Tibial artery (tissue), 4 donors: ENCODE data around the gene NFIX.

Source experiments
- DNase-seq, 2 donors: peaks; one replicate each; pipeline ENCODE4 v3.0.0-alpha.2; 2019
- H3K27ac ChIP-seq, 2 donors: fragments of 200-600 bp; sonication (generic) in 1 of 2; 1 replicate in 1 of 2; 2 replicates in 1 of 2; pipeline ENCODE4 v1.5.1; 2018 to 2019; ENCODE audit warnings: mild to moderate bottlenecking in 1 of 2
- H3K27me3 ChIP-seq, 2 donors: fragments of 200-600 bp; sonication (generic) in 1 of 2; one replicate each; pipeline versions ENCODE4 v1.5.1 to v1.6.0; 2016 to 2019
- H3K36me3 ChIP-seq, 3 donors: fragments of 200-600 bp; sonication (generic) in 2 of 3; one replicate each; pipeline ENCODE4 v1.5.1; 2016 to 2019; ENCODE audit warnings: mild to moderate bottlenecking in 2 of 3
- H3K4me1 ChIP-seq, 4 donors: fragments of 200-600 bp; sonication (generic) in 2 of 4; 1 replicate in 3 of 4; 2 replicates in 1 of 4; pipeline ENCODE4 v1.5.1; 2016 to 2019
- H3K4me3 ChIP-seq, 2 donors: fragments of 200-600 bp; sonication (generic) in 1 of 2; 1 replicate in 1 of 2; 2 replicates in 1 of 2; pipeline ENCODE4 v1.5.1; 2018 to 2019; ENCODE audit warnings: mild to moderate bottlenecking in 2 of 2
- H3K9me3 ChIP-seq, 3 donors: fragments of 200-600 bp; sonication (generic) in 1 of 3; one replicate each; pipeline ENCODE4 v1.5.1; 2016 to 2019
- intact Hi-C: fragments of 100-400 bp; cut with DNase I; formaldehyde crosslinking; loops from one replicate; pipeline ENCODE4 v1.15.0; 2023; ENCODE audit warnings: low total_unique reads
- TF ChIP-seq, protein P1 (sequence below), 2 experiments: fragments of 200-600 bp in 1 of 2; fragments of 450-650 bp in 1 of 2; IDR thresholded peaks; one replicate each; pipeline ENCODE4 v1.5.1; 2017 to 2019; ENCODE audit warnings: antibody characterized with exemption in 2 of 2, mild to moderate bottlenecking in 1 of 2, moderate library complexity in 1 of 2

NFIX gene

DNA sequence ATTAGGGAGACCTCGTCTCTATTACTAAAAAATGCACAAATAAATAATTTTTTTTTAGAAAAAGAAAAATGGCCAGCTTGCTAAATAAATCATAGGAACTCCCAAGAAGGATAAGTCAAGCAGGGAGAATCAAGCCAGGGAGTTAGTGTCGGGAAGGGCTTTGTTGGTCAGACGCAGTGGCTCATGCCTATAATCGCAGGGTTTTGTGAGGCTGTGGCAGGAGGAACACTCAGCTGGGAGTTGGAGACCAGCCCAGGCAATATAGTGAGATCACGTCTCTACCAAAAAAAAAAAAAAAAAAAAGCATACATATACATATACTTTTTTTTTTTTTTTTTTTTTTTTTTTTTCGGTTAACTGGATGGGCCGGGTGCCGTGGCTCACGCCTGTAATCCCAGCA is 131.8 kb downstream of the NFIX start:
- no peak overlapping the region for H3K4me3 ChIP-seq
- no peak overlapping the region for H3K27ac ChIP-seq
- DNase-seq: no peak
- intact Hi-C loops: no loop called here
- TF ChIP-seq, protein P1, sequence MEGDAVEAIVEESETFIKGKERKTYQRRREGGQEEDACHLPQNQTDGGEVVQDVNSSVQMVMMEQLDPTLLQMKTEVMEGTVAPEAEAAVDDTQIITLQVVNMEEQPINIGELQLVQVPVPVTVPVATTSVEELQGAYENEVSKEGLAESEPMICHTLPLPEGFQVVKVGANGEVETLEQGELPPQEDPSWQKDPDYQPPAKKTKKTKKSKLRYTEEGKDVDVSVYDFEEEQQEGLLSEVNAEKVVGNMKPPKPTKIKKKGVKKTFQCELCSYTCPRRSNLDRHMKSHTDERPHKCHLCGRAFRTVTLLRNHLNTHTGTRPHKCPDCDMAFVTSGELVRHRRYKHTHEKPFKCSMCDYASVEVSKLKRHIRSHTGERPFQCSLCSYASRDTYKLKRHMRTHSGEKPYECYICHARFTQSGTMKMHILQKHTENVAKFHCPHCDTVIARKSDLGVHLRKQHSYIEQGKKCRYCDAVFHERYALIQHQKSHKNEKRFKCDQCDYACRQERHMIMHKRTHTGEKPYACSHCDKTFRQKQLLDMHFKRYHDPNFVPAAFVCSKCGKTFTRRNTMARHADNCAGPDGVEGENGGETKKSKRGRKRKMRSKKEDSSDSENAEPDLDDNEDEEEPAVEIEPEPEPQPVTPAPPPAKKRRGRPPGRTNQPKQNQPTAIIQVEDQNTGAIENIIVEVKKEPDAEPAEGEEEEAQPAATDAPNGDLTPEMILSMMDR (IDR thresholded peaks at IDR 0.05): no peak
- no peaks in the 10 kb centered on the region for H3K9me3 ChIP-seq
- no peaks in the 10 kb centered on the region for H3K27me3 ChIP-seq
- H3K36me3 ChIP-seq: peaks cover 0 to 15% (median 0%) of the 10 kb centered on the region in 3 donors
- peaks cover 0 to 6% (median 0%) of the 10 kb centered on the region in 4 donors for H3K4me1 ChIP-seq

DNA sequence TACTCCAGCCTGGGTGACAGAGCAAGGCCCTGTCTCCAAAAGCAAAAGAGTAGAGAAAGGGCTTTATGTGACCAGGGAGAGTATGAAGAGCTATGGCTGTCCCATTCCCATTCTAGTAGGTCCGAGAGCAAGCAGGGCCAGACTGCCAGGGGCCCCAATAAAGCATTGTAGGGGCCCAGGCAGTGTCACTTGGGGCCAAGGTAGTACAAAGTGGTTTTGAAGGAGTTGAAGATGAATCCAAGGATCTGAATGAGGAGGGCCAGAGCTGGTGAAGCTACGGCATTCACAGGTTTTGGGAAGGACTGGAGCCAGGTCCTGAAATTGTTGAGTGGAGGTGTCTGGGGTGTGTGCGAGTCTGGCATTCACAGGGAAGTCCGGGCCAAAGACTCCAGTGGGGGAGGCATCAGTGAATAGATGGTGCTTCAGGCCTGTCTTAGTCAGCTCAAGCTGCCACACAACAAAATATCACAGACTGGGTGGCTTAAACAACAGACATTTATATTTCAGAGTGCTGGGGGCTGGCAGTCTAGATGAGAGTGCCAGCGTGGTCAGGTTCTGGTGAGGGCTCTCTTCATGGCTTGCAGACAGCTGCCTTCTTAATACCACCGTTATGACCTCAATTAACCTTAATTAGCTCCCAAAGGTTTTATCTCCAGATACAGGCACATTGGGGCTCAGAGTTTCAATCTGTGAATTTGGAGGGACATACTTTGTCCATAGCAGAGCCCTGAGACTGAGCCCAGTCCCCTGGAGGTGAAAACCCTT is 132.7 kb downstream of the NFIX start:
- TF ChIP-seq, protein P1 (IDR thresholded peaks at IDR 0.05): no peak
- no peak overlapping the region for H3K27ac ChIP-seq

DNA sequence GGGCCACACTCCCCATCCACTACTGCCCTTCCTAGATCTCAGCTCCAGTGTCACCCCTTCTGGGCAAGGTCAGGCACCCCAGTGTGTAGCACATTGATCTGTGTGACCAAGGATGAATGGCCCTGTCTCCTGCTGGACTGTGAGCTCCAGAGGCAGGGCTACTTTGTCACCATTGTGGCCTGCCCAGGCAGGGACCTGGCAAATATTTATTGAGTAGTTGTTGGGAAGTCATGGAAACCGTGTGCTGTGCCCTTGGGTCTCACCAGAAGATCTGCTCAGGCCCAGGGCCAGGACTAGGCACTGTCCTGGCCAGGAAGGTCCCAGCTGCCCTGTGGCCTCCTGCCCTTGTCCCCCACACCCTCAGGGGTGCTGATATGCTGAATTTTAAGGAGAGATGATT is 133.3 kb downstream of the NFIX start:
- TF ChIP-seq, protein P1 (IDR thresholded peaks at IDR 0.05): no peak
- Histone ChIP-seq H3K4me1 (peaks cover 0 to 6% (median 0%) of the 10 kb centered on the region in 4 donors), H3K36me3 (peaks cover 0 to 15% (median 0%) of the 10 kb centered on the region in 3 donors), H3K4me3 (no peak overlapping the region), H3K9me3 (no peaks in the 10 kb centered on the region), H3K27me3 (no peaks in the 10 kb centered on the region), H3K27ac (no peak overlapping the region)
- intact Hi-C loops: no loop called here
- DNase-seq: no peak

More for the DNA sequence above, 132.7 kb downstream of the NFIX start:
- Histone ChIP-seq H3K36me3 (peaks cover 0 to 15% (median 0%) of the 10 kb centered on the region in 3 donors), H3K4me3 (no peak overlapping the region), H3K27me3 (no peaks in the 10 kb centered on the region), H3K4me1 (peaks cover 0 to 6% (median 0%) of the 10 kb centered on the region in 4 donors), H3K9me3 (no peaks in the 10 kb centered on the region)
- intact Hi-C loops: no loop called here
- DNase-seq: no peak

DNA sequence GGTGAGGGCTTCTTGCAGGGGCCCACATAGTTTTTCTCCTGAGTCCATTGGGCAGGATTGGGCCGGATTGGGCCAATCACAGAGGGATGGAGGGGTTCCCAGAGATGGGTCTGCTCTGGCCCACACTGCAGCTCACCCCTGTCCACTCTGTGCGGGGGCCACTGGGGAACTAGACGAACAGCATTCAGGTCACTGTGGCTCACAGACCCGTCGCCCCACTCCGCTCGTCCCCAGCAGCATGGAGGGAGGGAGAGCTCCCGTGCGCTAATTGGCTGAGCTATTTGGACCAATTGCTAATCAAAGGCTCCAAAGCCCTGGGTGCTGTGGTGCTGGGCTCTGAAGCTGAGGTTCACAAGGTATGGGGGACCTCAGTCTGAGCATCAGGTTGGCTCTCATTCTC is 134.1 kb downstream of the NFIX start:
- TF ChIP-seq, protein P1 (IDR thresholded peaks at IDR 0.05): no peak
- no peak overlapping the region for H3K4me3 ChIP-seq
- intact Hi-C loops: no loop called here

DNA sequence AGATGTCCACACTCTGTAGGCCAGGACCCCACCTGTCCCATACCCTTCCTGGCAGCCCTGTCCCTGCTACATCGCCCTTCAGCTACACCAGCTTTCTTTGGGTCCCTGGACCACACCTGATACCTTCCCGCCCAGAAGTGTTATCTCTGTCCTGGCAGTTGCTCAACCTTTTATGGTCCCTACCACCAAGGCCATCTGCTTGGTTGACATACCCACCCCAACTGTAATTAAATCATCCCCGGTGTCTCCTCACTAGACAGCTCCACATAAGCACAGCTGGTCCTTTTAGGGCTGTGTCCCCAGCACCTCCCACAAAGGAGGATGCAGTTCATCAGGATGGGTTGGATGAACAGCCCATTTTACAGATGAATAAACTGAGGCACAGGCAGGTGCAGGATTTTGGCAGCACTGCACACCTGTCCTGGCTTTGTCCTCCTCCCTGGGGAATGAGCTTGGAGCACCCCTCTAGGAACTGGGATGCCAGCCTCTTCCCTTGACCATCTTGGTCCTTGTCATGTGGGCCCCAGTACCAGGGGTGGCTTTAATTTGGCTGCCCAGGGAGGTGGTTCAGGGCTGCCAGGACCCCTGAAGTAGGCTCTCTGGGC is 135.7 kb downstream of the NFIX start:
- H3K27ac ChIP-seq: no peak overlapping the region
- no peak overlapping the region for H3K4me3 ChIP-seq
- intact Hi-C loops: no loop called here
- DNase-seq: no peak
- H3K27me3 ChIP-seq: no peaks in the 10 kb centered on the region
- peaks cover 0 to 13% (median 3%) of the 10 kb centered on the region in 4 donors for H3K4me1 ChIP-seq
- TF ChIP-seq, protein P1 (IDR thresholded peaks at IDR 0.05): no peak
- no peaks in the 10 kb centered on the region for H3K9me3 ChIP-seq
- H3K36me3 ChIP-seq: peaks cover 8 to 16% (median 10%) of the 10 kb centered on the region in 3 donors

More for the DNA sequence above, 134.1 kb downstream of the NFIX start:
- Histone ChIP-seq H3K9me3 (no peaks in the 10 kb centered on the region), H3K27me3 (no peaks in the 10 kb centered on the region), H3K27ac (no peak overlapping the region), H3K4me1 (peaks cover 0 to 6% (median 2%) of the 10 kb centered on the region in 4 donors), H3K36me3 (peaks cover 0 to 14% (median 0%) of the 10 kb centered on the region in 3 donors)
- DNase-seq: no peak
